ENCODE measurements around the gene KRTAP12-4.
"Not testable (repeated sequence)": the region's sequence is repeated elsewhere in the genome, so short reads cannot be mapped to it uniquely, and the experiment has no call there.

Gene KRTAP12-4

GRCh38 chr21:44632067-44632466, 22.4 kb downstream of the KRTAP12-4 start:
- DNase-seq (ENCODE audit: low read depth): no peak

GRCh38 chr21:44630440-44630839, 24.0 kb downstream of the KRTAP12-4 start:
- DNase-seq (ENCODE audit: low read depth): no peak

DNA sequence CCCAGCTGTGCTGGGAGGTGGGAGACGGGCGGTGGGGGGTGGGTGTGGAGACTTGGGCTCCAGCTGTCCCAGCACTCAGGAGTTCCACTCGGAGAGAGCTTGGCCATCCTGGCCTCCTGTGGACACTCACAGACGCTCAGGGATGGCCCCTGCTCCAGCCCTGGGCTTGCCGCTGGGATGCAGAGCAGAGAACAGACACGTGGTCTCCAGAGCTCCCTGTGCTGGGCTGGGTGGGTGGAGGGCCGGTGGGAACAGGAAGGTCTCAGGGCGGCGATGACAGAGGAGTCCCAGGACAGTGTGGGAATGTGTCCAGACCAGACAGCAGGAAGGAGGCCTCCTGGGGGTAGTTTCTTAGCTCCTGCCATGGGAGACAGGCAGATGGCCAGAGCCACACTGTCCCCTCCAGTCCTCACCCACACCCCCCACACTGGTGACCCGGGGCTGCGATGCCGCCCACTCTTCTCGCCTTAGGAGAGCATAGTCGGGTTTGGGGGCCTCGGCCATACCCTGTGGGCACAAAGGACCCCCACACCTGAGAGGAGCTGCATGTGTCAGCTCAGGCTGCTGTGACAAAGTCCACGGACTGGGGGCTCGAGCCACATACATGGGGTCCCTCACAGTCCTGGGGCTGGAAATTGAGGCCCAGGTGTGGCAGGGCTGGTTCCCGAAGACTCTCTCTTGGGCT, 25.6 kb downstream of the KRTAP12-4 start:
- DNase-seq (ENCODE audit: low read depth): no peak

GRCh38 chr21:44627831-44628233, 26.6 kb downstream of the KRTAP12-4 start:
- not testable (repeated sequence) for DNase-seq (ENCODE audit: low read depth)

GRCh38 chr21:44627181-44627822, 27.2 kb downstream of the KRTAP12-4 start:
- DNase-seq (ENCODE audit: low read depth): not testable (repeated sequence)

DNA sequence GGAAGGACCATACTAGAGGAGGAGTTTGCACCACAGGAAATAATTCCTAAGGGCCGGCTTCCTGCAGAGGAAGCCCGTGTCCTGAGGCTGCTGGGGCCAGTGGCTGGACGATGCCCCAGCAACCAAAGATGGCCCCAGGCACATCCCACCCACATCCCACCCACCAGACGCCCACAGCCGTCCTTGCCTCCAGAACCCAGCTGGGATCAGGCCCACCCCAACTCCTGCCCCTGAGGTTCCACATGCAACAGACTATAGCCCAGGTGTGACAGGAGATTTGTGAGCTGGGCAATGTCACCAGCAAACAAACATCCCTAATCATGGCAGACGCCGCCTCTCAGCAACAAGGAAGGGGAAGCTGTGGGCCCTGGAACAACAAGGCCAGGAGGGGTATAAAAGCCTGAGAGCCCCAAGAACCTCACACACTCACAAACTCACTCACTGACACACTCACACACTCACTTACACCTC, 27.8 kb downstream of the KRTAP12-4 start, which contains the start of gene KRTAP10-9:
TSS of gene KRTAP10-9 (plus strand) at position 421 of the 471 bp plus-strand sequence. CDS start 79 bp downstream, outside the sequence.
- no peak for DNase-seq (ENCODE audit: low read depth)

DNA sequence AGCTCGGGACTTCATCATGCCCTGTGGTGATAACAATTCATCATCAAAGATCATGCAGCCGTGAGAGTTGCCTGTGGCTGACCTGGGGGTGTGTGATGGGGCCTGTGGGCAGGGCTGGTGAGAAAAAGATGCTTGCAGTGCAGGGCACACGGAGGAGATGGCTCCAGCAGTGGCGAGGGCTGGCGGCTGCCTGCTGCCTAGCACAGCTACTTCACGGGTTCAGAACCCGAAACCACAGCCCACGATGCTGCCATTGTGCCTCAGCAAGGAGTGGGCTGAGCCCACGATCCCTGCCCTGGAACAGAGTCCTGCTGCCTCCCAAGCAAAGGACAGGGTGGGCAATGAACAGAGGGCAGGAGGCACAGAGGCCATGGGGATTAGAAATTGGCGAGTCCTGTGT, 28.2 kb downstream of the KRTAP12-4 start:
- DNase-seq (ENCODE audit: low read depth): no peak

GRCh38 chr21:44625756-44626155, 28.7 kb downstream of the KRTAP12-4 start:
- DNase-seq (ENCODE audit: low read depth): no peak

GRCh38 chr21:44623575-44623974, 30.9 kb downstream of the KRTAP12-4 start:
- DNase-seq (ENCODE audit: low read depth): no peak

DNA sequence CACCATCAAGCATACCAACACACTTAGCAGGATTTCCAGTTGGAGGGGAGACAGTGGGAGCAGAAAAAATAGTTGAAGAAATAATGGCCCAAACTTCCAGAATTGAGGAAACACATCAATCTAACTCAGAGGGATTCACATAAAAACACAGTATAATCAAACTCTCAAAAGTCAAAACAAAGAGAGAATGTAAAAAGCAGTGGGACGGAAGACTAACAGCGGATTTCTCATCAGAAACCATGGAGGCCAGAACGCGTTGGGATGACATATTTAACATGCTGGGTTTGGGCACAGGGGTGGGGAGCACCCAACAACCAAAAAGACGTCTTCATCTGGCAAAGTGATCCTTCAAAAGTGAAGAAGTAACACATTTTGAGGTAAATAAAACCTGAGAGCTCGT, 34.6 kb downstream of the KRTAP12-4 start:
- DNase-seq (ENCODE audit: low read depth): no peak

DNA sequence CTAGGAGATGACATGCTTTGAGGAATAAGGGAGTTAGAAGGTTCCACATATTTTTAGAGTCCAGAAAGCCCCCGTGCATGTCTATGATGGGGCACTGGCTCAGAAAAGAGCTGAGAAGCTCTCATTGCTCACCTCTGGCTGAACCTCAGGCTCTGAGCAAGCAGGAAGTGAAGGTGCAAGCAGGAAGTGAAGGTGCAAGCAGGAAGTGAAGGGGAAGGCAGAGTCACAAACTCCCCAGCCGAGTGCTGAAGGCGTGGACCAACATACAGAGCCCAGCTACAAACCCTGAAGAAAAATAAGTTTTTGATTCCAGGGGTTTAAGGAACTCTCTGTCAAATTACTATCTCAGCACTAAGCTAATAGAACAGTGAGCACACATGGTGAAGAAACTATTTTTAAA, 35.5 kb downstream of the KRTAP12-4 start:
- no peak for DNase-seq (ENCODE audit: low read depth)

GRCh38 chr21:44618504-44618903, 36.0 kb downstream of the KRTAP12-4 start:
- no peak for DNase-seq (ENCODE audit: low read depth)

DNA sequence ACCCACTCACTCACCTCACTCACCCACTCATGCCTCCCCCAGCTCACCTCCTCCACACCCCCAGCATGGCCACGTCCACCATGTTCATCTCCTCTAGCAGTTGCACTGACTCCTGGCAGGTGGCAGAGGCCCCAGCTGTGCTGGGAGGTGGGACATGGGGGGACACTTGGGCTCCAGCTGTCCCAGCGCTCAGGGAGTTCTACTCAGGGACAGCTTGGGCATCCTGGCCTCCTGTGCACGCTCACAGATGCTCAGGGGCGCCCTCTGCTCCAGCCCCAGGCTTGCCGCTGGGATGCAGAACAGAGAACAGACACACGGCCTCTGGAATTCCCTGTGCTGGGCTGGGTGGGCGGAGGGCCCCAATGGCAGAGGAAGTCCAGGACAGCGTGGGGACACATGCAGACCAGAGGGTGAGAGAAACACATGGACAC, 37.4 kb downstream of the KRTAP12-4 start:
- DNase-seq (ENCODE audit: low read depth): no peak

GRCh38 chr21:44616591-44616926, 37.9 kb downstream of the KRTAP12-4 start:
- DNase-seq (ENCODE audit: low read depth): no peak

- DNase-seq (ENCODE audit: low read depth): no peak
Measured at GRCh38 chr21:44615911-44616590, 38.4 kb downstream of the KRTAP12-4 start.

DNA sequence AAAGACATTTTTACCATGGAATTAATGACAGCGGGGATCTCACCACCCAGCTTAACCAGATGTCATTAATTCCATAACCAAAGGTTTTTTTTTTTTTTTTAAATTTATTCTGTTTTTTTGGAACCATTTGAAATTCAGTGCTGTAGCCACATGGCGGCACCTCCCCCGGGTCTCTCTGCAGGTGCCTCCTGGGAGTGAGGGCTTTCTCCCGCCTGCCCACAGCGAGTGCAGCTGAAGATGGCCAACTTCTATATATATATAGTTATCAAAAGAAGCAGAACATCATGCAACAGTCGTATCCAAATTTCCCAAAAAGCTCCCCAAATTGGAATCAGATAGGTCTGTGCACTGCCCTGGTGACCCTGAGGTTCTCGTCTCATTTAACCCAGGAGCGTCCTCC, 39.0 kb downstream of the KRTAP12-4 start:
- no peak for DNase-seq (ENCODE audit: low read depth)

DNA sequence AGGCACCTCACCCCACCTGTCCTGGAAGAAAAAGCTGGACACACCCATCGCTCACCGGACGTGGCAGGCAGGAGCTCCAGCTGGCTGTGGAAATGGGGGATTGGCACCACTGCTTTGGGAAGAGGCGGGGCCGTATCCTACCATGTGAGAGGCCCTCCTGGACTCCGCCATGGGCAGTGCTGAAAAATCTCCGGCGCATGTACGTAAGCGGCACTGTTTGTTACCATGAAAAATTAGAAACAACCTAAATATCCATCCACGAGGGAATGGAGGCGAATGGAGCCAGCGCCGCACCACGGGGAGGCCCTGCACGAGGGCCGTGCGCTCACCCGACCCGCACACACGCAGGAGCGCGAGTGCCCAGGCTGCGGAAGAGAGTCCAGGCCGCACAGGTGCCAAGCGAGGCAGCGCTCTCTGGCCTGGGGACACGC, 39.5 kb downstream of the KRTAP12-4 start:
- DNase-seq (ENCODE audit: low read depth): no peak

- no peak for DNase-seq (ENCODE audit: low read depth)
Measured at GRCh38 chr21:44614161-44614631, 40.3 kb downstream of the KRTAP12-4 start.

DNA sequence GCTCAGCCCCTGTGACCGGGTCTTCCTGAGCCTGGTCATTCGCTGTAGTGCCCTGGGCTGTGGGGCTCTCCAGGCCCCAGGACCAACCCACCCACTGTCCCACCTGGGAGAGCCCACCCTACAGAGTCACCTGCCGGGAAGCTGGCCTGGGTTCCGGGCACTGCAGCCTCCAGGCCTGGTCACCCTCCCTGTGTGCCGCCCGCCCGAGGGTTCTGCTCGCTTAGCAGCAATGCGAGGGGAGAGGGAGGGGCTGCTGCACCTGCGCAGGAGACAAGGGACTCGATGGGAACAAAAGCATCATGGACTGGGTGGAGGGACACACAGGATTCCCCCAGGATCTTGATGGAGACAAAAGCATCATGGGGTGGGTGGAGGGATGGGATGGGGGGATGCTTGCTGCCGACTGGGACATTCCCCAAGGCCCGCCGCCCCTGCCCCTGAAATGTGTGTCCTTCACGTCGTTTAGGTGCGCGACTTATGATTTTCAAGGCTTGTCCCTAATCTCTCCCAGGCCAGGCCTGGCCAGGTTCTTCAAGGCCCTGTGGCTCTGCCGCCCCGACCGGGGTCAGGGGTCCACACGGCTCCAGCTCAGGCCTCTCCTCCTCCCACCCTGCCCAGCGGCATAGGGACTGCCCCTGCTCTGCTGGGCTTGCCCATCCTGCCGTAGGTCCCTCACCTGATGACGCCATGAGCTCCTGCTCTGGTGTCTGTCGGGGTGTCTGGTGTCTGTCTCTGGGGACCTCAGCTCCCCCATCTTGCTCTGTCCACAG, 40.9 kb downstream of the KRTAP12-4 start:
- no peak for DNase-seq (ENCODE audit: low read depth)

DNA sequence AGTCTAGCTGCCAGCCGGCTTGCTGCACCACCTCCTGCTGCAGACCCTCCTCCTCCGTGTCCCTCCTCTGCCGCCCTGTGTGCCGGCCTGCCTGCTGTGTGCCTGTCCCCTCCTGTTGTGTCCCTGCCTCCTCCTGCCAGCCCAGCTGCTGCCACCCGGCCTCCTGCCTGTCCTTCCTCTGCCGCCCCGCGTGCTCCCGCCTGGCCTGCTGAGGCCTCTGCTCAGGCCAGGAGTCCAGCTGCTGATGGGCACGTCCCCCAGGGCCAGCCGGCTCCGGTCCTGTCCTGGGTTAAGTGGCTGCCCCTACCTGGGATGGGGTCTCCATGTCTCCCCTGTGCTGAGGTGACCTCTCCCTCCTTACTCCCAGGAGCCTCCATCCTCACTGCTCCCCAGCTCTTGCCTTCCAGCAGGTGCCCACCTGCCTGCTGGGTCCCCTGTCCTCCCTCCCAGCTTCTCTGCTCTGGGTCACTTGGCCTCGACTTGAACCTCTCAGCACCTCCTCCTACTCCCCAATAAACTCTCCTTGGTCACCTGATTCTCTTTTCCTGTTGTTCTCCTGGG, 41.7 kb downstream of the KRTAP12-4 start:
- no peak for DNase-seq (ENCODE audit: low read depth)

DNA sequence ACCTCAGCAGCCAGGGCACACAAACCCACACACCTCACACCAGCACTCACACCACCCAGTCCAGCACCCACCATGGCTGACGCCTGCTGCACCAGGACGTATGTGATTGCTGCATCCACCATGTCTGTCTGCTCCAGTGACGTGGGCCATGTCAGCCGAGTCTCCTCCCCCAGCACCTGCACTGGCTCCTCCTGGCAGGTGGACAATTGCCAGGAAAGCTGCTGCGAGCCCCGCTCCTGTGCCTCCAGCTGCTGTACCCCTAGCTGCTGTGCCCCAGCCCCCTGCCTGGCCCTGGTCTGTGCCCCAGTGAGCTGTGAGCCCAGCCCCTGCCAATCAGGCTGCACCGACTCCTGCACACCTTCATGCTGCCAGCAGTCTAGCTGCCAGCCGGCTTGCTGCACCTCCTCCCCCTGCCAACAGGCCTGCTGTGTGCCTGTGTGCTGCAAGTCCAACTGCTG, 42.4 kb downstream of the KRTAP12-4 start, which contains the start of gene KRTAP10-8:
TSS of gene KRTAP10-8 (plus strand) at position 51 of the 458 bp plus-strand sequence. CDS start at position 73, 22 bp downstream.
- no peak for DNase-seq (ENCODE audit: low read depth)

Measured in HS-27A (cell line).